ENCODE measurements around the gene MARCKS.

MARCKS gene

DNA sequence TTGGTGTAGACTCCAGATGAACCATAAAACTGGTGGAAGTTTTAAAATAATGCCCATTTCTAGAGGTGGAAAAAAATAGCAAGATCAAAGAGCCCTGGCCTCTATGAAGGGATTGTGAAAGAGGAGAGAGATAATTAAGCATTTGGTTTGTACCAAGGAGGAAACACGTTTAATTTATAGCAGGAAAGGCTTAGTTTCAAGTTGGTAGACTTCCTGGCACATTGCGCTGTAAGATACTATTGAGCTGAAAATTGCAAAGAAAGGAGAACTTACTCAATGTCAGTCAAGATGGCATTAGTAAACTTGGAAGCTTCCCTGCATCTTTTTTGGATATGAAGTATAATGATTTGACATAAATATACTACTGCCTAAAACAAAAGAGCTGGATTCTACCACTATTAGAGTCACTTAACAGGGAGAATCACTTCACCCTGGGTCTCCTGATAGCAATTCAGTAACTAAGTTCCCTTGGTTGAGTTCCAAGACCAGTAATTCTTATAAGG, 24.4 kb downstream of the MARCKS start (continued):
- TF ChIP-seq GLIS1 (tag by site-specific recombination; IDR thresholded peaks at IDR 0.05) = no peak
- no peak for TF ChIP-seq ZNF211 (tag by site-specific recombination; IDR thresholded peaks at IDR 0.05; ENCODE audit: low read depth)
- no peak for TF ChIP-seq HOXC10 (CRISPR knock-in tag; IDR thresholded peaks at IDR 0.05)
- no peak for TF ChIP-seq ZNF19 (tag by site-specific recombination; IDR thresholded peaks at IDR 0.05; ENCODE audit: low read depth)
- TF ChIP-seq, protein P1, sequence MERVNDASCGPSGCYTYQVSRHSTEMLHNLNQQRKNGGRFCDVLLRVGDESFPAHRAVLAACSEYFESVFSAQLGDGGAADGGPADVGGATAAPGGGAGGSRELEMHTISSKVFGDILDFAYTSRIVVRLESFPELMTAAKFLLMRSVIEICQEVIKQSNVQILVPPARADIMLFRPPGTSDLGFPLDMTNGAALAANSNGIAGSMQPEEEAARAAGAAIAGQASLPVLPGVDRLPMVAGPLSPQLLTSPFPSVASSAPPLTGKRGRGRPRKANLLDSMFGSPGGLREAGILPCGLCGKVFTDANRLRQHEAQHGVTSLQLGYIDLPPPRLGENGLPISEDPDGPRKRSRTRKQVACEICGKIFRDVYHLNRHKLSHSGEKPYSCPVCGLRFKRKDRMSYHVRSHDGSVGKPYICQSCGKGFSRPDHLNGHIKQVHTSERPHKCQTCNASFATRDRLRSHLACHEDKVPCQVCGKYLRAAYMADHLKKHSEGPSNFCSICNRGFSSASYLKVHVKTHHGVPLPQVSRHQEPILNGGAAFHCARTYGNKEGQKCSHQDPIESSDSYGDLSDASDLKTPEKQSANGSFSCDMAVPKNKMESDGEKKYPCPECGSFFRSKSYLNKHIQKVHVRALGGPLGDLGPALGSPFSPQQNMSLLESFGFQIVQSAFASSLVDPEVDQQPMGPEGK (tag by site-specific recombination; IDR thresholded peaks at IDR 0.05) = no peak
- TF ChIP-seq, protein P2, sequence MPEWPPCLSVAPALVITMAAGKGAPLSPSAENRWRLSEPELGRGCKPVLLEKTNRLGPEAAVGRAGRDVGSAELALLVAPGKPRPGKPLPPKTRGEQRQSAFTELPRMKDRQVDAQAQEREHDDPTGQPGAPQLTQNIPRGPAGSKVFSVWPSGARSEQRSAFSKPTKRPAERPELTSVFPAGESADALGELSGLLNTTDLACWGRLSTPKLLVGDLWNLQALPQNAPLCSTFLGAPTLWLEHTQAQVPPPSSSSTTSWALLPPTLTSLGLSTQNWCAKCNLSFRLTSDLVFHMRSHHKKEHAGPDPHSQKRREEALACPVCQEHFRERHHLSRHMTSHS (tag by site-specific recombination; IDR thresholded peaks at IDR 0.05) = no peak
- TF ChIP-seq, protein P3, sequence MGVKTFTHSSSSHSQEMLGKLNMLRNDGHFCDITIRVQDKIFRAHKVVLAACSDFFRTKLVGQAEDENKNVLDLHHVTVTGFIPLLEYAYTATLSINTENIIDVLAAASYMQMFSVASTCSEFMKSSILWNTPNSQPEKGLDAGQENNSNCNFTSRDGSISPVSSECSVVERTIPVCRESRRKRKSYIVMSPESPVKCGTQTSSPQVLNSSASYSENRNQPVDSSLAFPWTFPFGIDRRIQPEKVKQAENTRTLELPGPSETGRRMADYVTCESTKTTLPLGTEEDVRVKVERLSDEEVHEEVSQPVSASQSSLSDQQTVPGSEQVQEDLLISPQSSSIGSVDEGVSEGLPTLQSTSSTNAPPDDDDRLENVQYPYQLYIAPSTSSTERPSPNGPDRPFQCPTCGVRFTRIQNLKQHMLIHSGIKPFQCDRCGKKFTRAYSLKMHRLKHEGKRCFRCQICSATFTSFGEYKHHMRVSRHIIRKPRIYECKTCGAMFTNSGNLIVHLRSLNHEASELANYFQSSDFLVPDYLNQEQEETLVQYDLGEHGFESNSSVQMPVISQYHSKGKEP (tag by site-specific recombination; IDR thresholded peaks at IDR 0.05) = no peak
- TF ChIP-seq, protein P4, sequence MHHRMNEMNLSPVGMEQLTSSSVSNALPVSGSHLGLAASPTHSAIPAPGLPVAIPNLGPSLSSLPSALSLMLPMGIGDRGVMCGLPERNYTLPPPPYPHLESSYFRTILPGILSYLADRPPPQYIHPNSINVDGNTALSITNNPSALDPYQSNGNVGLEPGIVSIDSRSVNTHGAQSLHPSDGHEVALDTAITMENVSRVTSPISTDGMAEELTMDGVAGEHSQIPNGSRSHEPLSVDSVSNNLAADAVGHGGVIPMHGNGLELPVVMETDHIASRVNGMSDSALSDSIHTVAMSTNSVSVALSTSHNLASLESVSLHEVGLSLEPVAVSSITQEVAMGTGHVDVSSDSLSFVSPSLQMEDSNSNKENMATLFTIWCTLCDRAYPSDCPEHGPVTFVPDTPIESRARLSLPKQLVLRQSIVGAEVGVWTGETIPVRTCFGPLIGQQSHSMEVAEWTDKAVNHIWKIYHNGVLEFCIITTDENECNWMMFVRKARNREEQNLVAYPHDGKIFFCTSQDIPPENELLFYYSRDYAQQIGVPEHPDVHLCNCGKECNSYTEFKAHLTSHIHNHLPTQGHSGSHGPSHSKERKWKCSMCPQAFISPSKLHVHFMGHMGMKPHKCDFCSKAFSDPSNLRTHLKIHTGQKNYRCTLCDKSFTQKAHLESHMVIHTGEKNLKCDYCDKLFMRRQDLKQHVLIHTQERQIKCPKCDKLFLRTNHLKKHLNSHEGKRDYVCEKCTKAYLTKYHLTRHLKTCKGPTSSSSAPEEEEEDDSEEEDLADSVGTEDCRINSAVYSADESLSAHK (tag by site-specific recombination; IDR thresholded peaks at IDR 0.05) = no peak
- TF ChIP-seq, protein P5, sequence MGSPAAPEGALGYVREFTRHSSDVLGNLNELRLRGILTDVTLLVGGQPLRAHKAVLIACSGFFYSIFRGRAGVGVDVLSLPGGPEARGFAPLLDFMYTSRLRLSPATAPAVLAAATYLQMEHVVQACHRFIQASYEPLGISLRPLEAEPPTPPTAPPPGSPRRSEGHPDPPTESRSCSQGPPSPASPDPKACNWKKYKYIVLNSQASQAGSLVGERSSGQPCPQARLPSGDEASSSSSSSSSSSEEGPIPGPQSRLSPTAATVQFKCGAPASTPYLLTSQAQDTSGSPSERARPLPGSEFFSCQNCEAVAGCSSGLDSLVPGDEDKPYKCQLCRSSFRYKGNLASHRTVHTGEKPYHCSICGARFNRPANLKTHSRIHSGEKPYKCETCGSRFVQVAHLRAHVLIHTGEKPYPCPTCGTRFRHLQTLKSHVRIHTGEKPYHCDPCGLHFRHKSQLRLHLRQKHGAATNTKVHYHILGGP (tag by site-specific recombination; IDR thresholded peaks at IDR 0.05) = no peak
- TF ChIP-seq ZFHX2 (tag by site-specific recombination; conservative IDR thresholded peaks at IDR 0.05) = no peak

DNA sequence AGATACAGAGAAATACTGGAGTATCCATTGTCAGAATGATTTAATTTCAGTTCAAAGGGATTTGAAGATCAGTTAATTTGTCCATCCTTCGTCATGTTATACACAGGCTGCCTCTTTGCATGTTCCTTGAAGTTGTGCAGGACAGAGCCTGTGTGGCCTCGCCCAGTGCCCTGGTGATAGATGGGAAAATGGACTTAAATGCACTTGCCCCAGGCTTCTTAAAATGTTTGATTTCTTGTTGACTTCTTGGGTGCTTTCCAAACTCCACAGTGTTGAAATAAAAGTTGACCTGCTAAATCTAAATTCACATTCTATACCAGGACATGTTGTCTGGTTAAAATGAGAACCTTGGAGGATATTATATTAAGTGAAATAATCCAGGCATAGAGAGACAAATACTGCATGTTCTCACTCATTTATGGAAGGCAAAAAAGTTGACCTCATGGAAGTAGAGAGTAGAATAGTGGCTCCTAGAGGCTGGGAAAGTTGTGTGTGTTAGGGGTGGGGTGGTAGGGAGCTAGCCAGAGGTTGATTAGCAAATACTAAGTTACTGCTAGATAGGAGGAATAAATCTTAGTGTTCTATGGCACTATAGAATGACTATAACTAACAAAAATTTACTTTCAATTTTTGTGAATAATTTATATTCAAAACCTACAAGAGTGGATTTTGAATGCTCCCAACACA, 25.3 kb downstream of the MARCKS start:
- POLR2A ChIA-PET = no interaction called here
- no peaks in the 10 kb centered on the region for H3K9me3 ChIP-seq (ENCODE audit: control insufficient read depth, insufficient read depth, low read depth, low read length)
- no peak overlapping the region for H3K27ac ChIP-seq (ENCODE audit: extremely low read depth, low read depth, low read length)
- no peaks in the 10 kb centered on the region for H3K4me1 ChIP-seq (ENCODE audit: control insufficient read depth, insufficient read depth, low read length)
- no peak overlapping the region for H3K4me3 ChIP-seq (ENCODE audit: low read depth, low read length)
- TF ChIP-seq ZNF658 (tag by site-specific recombination; IDR thresholded peaks at IDR 0.05) = no peak
- TF ChIP-seq KLF10 (tag by site-specific recombination; IDR thresholded peaks at IDR 0.05) = no peak
- TF ChIP-seq ZNF501 (tag by site-specific recombination; IDR thresholded peaks at IDR 0.05) = no peak
- TF ChIP-seq ZNF529 (tag by site-specific recombination; IDR thresholded peaks at IDR 0.05; ENCODE audit: insufficient replicate concordance) = no peak
- TF ChIP-seq ZNF266 (tag by site-specific recombination; IDR thresholded peaks at IDR 0.05; ENCODE audit: low read depth) = no peak
- TF ChIP-seq, protein P6, sequence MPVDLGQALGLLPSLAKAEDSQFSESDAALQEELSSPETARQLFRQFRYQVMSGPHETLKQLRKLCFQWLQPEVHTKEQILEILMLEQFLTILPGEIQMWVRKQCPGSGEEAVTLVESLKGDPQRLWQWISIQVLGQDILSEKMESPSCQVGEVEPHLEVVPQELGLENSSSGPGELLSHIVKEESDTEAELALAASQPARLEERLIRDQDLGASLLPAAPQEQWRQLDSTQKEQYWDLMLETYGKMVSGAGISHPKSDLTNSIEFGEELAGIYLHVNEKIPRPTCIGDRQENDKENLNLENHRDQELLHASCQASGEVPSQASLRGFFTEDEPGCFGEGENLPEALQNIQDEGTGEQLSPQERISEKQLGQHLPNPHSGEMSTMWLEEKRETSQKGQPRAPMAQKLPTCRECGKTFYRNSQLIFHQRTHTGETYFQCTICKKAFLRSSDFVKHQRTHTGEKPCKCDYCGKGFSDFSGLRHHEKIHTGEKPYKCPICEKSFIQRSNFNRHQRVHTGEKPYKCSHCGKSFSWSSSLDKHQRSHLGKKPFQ (tag by site-specific recombination; IDR thresholded peaks at IDR 0.05) = no peak
- TF ChIP-seq, protein P7, sequence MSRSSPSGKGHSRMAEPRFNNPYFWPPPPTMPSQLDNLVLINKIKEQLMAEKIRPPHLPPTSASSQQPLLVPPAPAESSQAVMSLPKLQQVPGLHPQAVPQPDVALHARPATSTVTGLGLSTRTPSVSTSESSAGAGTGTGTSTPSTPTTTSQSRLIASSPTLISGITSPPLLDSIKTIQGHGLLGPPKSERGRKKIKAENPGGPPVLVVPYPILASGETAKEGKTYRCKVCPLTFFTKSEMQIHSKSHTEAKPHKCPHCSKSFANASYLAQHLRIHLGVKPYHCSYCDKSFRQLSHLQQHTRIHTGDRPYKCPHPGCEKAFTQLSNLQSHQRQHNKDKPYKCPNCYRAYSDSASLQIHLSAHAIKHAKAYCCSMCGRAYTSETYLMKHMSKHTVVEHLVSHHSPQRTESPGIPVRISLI (tag by site-specific recombination; IDR thresholded peaks at IDR 0.05) = no peak
- no peak for TF ChIP-seq ZNF548 (tag by site-specific recombination; IDR thresholded peaks at IDR 0.05)
- no peak for TF ChIP-seq ZNF624 (tag by site-specific recombination; IDR thresholded peaks at IDR 0.05)
- CTCF ChIA-PET = interaction anchor here (0.5 to 2.4 kb wide), 2 partner anchors 10 to 26 kb away, joined by 4 to 9 read pairs; no protein-coding TSS in a partner anchor
- no peaks in the 10 kb centered on the region for H3K36me3 ChIP-seq (ENCODE audit: control insufficient read depth in 2 of 2, insufficient read depth in 1 of 2, low read length in 2 of 2)
